Measurements from ENCODE around the gene TMEM270. TPM values are rescaled to one million over a fixed set of nuclear protein-coding genes. Genes with fewer than 3 reads are reported as not detected.

The TMEM270 gene
- total RNA-seq, 1 donor from 2014 or later: not detected

DNA sequence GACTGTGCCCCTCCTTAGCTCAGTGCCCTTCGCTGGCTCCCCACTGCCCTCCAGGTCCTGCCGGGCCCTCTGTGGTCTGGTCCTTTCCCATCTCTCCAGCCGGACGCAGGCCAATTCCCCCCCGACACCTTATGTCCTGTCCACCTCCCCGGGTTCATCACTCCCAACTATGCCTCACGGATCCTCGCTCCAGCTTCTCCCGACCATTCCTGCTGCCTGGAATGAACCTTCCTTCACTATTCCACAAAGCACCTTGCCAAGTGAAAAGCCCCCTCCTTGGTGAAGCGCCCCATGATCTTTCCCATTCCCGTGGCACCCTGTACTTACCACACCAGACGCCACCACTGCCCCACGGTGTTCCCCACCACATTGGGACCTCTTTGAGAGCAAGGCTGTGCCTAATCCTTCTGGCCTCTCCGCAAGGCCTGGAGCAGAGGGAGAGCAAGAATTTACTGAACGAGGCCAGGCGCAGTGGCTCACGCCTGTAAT is 47.2 kb downstream of the TMEM270 start:
- Histone ChIP-seq H3K27me3 (no peaks in the 10 kb centered on the region), H3K79me2 (ENCODE audit: low read depth) (no peaks in the 10 kb centered on the region), H3F3A (ENCODE audit: low read depth) (no peaks in the 10 kb centered on the region), H3K27ac (no peak overlapping the region), H3K36me3 (no peaks in the 10 kb centered on the region), H3K4me3 (no peak overlapping the region), H2AFZ (replicated peaks) (no peak overlapping the region), H3K9ac (no peak overlapping the region), H3K4me2 (no peak overlapping the region), H4K20me1 (ENCODE audit: low read depth) (no peaks in the 10 kb centered on the region), H3K4me1 (no peaks in the 10 kb centered on the region), H3K9me3 (ENCODE audit: low read depth) (no peaks in the 10 kb centered on the region)
- Mint-ChIP-seq H3K4me1 (peaks cover 7% of the 10 kb centered on the region), H3K36me3 (no peaks in the 10 kb centered on the region), H3K27ac (peak overlapping the region; percentile 87), H3K9me3 (no peaks in the 10 kb centered on the region), H3K4me3 (no peak overlapping the region), H3K27me3 (ENCODE audit: insufficient read depth, low read depth) (peaks cover 5% of the 10 kb centered on the region)
- DNase-seq (ENCODE audit: low spot score): no peak
- TF ChIP-seq EZH2 (IDR thresholded peaks at IDR 0.05) (no peak), EZH2phosphoT487 (IDR thresholded peaks at IDR 0.05) (no peak)
- TF ChIP-seq, protein P1, sequence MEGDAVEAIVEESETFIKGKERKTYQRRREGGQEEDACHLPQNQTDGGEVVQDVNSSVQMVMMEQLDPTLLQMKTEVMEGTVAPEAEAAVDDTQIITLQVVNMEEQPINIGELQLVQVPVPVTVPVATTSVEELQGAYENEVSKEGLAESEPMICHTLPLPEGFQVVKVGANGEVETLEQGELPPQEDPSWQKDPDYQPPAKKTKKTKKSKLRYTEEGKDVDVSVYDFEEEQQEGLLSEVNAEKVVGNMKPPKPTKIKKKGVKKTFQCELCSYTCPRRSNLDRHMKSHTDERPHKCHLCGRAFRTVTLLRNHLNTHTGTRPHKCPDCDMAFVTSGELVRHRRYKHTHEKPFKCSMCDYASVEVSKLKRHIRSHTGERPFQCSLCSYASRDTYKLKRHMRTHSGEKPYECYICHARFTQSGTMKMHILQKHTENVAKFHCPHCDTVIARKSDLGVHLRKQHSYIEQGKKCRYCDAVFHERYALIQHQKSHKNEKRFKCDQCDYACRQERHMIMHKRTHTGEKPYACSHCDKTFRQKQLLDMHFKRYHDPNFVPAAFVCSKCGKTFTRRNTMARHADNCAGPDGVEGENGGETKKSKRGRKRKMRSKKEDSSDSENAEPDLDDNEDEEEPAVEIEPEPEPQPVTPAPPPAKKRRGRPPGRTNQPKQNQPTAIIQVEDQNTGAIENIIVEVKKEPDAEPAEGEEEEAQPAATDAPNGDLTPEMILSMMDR (IDR thresholded peaks at IDR 0.05): no peak

- Histone ChIP-seq H3K9ac (no peak overlapping the region), H3K4me1 (no peaks in the 10 kb centered on the region), H3K36me3 (no peaks in the 10 kb centered on the region), H3K79me2 (ENCODE audit: low read depth) (no peaks in the 10 kb centered on the region), H3K4me3 (no peak overlapping the region), H3K27ac (no peak overlapping the region), H3K9me3 (ENCODE audit: low read depth) (no peaks in the 10 kb centered on the region), H3K27me3 (no peaks in the 10 kb centered on the region), H3K4me2 (no peak overlapping the region), H4K20me1 (ENCODE audit: low read depth) (no peaks in the 10 kb centered on the region), H3F3A (ENCODE audit: low read depth) (no peaks in the 10 kb centered on the region), H2AFZ (replicated peaks) (no peak overlapping the region)
- Mint-ChIP-seq H3K27me3 (ENCODE audit: insufficient read depth, low read depth) (peaks cover 5% of the 10 kb centered on the region), H3K27ac (no peak overlapping the region), H3K4me1 (peaks cover 4% of the 10 kb centered on the region), H3K36me3 (no peaks in the 10 kb centered on the region), H3K9me3 (no peaks in the 10 kb centered on the region), H3K4me3 (no peak overlapping the region)
- no peak for TF ChIP-seq EZH2phosphoT487 (IDR thresholded peaks at IDR 0.05)
- TF ChIP-seq, protein P1 (IDR thresholded peaks at IDR 0.05): no peak
- TF ChIP-seq EZH2 (IDR thresholded peaks at IDR 0.05): no peak
- no peak for DNase-seq (ENCODE audit: low spot score)
These were observed 48.3 kb downstream of the TMEM270 start for GRCh38 chr7:73909051-73909941.

- H3K27me3 Mint-ChIP-seq (ENCODE audit: insufficient read depth, low read depth): peaks cover 7% of the 10 kb centered on the region
- Histone ChIP-seq H3K4me2 (no peak overlapping the region), H2AFZ (replicated peaks) (no peak overlapping the region), H3K27ac (no peak overlapping the region), H3K4me1 (no peaks in the 10 kb centered on the region), H3K79me2 (ENCODE audit: low read depth) (no peaks in the 10 kb centered on the region), H3K4me3 (no peak overlapping the region), H3K27me3 (no peaks in the 10 kb centered on the region), H3K9me3 (ENCODE audit: low read depth) (no peaks in the 10 kb centered on the region), H3K9ac (no peak overlapping the region), H3K36me3 (no peaks in the 10 kb centered on the region), H3F3A (ENCODE audit: low read depth) (no peaks in the 10 kb centered on the region), H4K20me1 (ENCODE audit: low read depth) (no peaks in the 10 kb centered on the region)
- TF ChIP-seq, protein P1 (IDR thresholded peaks at IDR 0.05): no peak
- TF ChIP-seq EZH2phosphoT487 (IDR thresholded peaks at IDR 0.05): no peak
- TF ChIP-seq EZH2 (IDR thresholded peaks at IDR 0.05): no peak
- peaks cover 4% of the 10 kb centered on the region for H3K4me1 Mint-ChIP-seq
- H3K27ac Mint-ChIP-seq: no peak overlapping the region
- no peaks in the 10 kb centered on the region for H3K36me3 Mint-ChIP-seq
- H3K4me3 Mint-ChIP-seq: no peak overlapping the region
- H3K9me3 Mint-ChIP-seq: no peaks in the 10 kb centered on the region
- no peak for DNase-seq (ENCODE audit: low spot score)
These were observed 49.0 kb downstream of the TMEM270 start for GRCh38 chr7:73909996-73910395.

Data from neural progenitor cell (in vitro differentiated cells).